ENCODE results near the gene IPO13.
A peak's percentile ranks its signal among the peaks of the same experiment; 100 is the strongest.

IPO13 gene

GRCh38 chr1:43970911-43971310, 24.2 kb downstream of the IPO13 start:
- DNase-seq (ENCODE audit: extremely low read depth in 1 of 2, low read depth in 1 of 2) = no peak

GRCh38 chr1:43971336-43971980, 24.7 kb downstream of the IPO13 start:
- no peak for DNase-seq (ENCODE audit: extremely low read depth in 1 of 2, low read depth in 1 of 2)

- DNase-seq (ENCODE audit: extremely low read depth in 1 of 2, low read depth in 1 of 2) = no peak
These were observed 27.3 kb downstream of the IPO13 start for GRCh38 chr1:43973981-43974442.

DNA sequence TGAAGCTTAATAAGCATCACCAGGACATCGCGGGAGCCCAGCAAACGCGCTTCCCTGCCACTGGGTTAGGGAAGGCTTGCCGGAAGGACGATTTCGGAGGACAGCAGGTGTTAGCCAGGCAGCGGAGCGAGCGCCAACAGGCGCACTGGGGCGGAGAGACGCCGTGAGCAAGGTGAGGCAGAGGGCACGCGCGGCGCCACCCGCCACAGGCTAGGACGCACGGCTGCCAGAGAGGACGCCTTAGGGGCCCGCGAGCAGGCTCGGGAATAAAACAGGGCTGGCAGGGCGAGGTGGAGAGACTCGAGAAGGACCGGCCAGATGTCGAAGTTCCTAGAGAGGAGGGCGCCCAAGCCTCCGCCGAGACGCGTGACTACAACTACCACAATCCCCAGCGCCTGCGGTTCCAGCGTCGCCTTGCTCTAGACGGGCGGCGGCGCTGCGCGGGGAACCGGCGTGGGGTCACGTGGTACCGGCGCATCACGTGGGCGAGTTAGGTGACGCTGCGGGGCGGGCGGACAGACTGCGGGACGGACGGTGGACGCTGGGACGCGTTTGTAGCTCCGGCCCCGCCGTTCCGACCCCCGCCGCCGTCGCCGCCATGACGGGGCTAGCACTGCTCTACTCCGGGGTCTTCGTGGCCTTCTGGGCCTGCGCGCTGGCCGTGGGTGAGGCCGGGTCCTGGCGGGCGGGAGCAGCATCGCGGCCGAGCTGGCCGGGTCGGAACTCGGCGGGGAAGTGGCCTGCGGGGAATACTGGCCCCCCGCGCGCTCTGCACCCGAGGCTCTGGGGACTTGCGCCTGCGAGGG, 27.9 kb downstream of the IPO13 start, which contains the start of gene ATP6V0B:
ATP6V0B (plus strand) TSS at position 518 of the 806 bp plus-strand sequence; CDS start at position 599, 81 bp downstream.
- DNase-seq (ENCODE audit: extremely low read depth in 1 of 2, low read depth in 1 of 2) = peak; percentile 94

GRCh38 chr1:43975249-43975961, 28.7 kb downstream of the IPO13 start:
- DNase-seq (ENCODE audit: extremely low read depth in 1 of 2, low read depth in 1 of 2) = no peak

DNA sequence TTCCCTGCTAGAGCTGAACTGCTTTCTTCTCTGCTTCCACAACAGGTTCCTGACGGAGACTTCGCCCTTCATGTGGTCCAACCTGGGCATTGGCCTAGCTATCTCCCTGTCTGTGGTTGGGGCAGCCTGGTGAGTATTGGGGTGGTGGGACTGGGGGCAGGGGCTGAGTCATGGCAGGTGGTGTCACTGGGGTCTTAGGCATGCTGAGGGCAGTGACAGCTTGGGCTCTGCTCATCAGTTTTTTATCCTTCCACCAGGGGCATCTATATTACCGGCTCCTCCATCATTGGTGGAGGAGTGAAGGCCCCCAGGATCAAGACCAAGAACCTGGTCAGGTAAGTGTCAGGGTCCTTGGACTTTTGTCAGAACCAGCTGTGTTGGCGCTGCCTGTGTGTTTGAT, 29.3 kb downstream of the IPO13 start:
- no peak for DNase-seq (ENCODE audit: extremely low read depth in 1 of 2, low read depth in 1 of 2)

GRCh38 chr1:43976890-43977289, 30.1 kb downstream of the IPO13 start:
- no peak for DNase-seq (ENCODE audit: extremely low read depth in 1 of 2, low read depth in 1 of 2)

DNA sequence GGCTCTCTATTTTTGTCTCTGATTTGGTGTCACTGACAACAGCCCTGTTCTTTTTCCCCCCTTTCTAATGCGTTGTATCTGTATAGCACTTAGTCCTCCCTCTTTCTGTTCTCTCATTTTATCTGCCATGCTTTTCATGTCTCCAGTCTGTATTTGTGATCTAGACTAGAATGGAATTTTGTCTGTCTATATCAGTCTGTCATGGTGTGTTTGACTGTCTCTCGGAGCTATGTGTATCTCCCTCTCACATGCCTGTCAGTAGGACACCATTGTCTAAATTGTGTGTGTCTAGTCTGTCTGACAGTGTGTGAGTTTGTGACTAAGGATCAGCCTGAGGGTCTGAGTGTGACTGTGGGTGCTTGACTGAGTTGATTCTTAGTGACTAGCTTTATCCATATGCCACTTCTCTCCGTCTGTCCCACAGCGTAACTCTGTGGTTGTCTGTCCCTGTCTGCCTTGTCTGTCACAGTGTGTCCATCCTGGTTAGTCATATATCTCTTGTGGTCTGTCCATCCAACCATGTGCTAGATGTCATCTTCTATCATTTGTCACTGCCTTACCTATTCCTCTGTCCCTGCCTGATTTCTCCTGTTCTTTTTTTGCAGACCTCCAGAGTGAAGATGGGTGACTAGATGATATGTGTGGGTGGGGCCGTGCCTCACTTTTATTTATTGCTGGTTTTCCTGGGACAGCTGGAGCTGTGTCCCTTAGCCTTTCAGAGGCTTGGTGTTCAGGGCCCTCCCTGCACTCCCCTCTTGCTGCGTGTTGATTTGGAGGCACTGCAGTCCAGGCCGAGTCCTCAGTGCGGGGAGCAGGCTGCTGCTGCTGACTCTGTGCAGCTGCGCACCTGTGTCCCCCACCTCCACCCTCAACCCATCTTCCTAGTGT, 30.9 kb downstream of the IPO13 start:
- DNase-seq (ENCODE audit: extremely low read depth in 1 of 2, low read depth in 1 of 2) = no peak

GRCh38 chr1:43978264-43978550, 31.5 kb downstream of the IPO13 start:
- no peak for DNase-seq (ENCODE audit: extremely low read depth in 1 of 2, low read depth in 1 of 2)

- no peak for DNase-seq (ENCODE audit: extremely low read depth in 1 of 2, low read depth in 1 of 2)
These were observed 32.0 kb downstream of the IPO13 start, which contains the start of gene B4GALT2 for GRCh38 chr1:43978551-43979260. Gene B4GALT2, plus strand, starts transcription at chr1:43979210. Its CDS starts 1,951 bp downstream, at chr1:43981161.

GRCh38 chr1:43979261-43979527, 32.4 kb downstream of the IPO13 start:
- DNase-seq (ENCODE audit: extremely low read depth in 1 of 2, low read depth in 1 of 2) = no peak

GRCh38 chr1:43979528-43980254, 32.9 kb downstream of the IPO13 start:
- DNase-seq (ENCODE audit: extremely low read depth in 1 of 2, low read depth in 1 of 2) = no peak

- no peak for DNase-seq (ENCODE audit: extremely low read depth in 1 of 2, low read depth in 1 of 2)
These were observed 33.7 kb downstream of the IPO13 start for GRCh38 chr1:43980255-43981134.

- DNase-seq (ENCODE audit: extremely low read depth in 1 of 2, low read depth in 1 of 2) = no peak
These were observed 34.4 kb downstream of the IPO13 start for GRCh38 chr1:43981135-43981491.

- DNase-seq (ENCODE audit: extremely low read depth in 1 of 2, low read depth in 1 of 2) = no peak
These were observed 34.9 kb downstream of the IPO13 start for GRCh38 chr1:43981636-43982035.

- no peak for DNase-seq (ENCODE audit: extremely low read depth in 1 of 2, low read depth in 1 of 2)
These were observed 35.5 kb downstream of the IPO13 start for GRCh38 chr1:43982241-43982640.

- DNase-seq (ENCODE audit: extremely low read depth in 1 of 2, low read depth in 1 of 2) = no peak
These were observed 36.1 kb downstream of the IPO13 start for GRCh38 chr1:43982808-43983207.

DNA sequence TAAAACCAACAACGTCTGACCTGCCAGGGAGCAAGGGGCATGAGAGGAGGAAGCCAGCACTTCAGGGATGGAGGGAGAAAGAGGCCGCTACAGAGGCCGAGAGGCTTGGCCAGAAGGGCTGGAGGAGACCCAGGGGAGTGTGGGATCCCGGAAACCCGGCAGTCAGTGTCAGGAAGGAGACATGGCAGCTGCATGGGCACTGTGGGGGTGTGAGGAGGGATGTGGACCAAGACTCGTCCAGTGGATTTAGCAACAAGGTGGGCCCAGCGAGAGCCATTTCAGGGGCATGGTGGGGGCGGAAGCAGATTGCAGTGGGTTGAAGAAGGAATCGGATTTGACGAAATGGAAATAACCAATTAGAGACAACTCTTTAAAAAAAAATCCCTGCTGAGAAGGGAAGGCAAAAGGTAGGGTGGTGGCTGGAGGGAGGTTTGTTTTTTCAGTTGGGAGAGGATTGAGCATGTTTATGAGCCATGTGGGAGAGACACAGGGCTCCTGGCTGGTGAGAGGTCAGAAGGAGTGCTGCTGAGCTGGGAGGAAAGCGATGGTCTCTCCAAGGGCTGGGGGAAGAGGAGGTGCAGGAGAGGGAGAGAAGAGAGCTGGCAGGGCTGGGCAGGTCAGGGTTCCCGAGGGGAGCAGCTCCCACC, 36.6 kb downstream of the IPO13 start:
- DNase-seq (ENCODE audit: extremely low read depth in 1 of 2, low read depth in 1 of 2) = no peak
